Measurements from ENCODE around the gene PIM3. TPM values are rescaled to one million over a fixed set of nuclear protein-coding genes. Genes with fewer than 3 reads are reported as not detected.
A peak's percentile ranks its signal among the peaks of the same experiment; 100 is the strongest.
"Not testable (repeated sequence)": the region's sequence is repeated elsewhere in the genome, so short reads cannot be mapped to it uniquely, and the experiment has no call there.

Gene PIM3
- total RNA-seq, 2 donors from 2014 or later = 227 to 241 TPM

GRCh38 chr22:49943405-49943765 lies 17.2 kb upstream of the PIM3 start:
- no peak for ATAC-seq
- no peak overlapping the region for H3K4me3 Mint-ChIP-seq
- peaks cover 9% of the 10 kb centered on the region for H3K4me1 Mint-ChIP-seq
- H3K27me3 Mint-ChIP-seq = no peaks in the 10 kb centered on the region
- DNase-seq = no peak
- no peaks in the 10 kb centered on the region for H3K36me3 Mint-ChIP-seq (ENCODE audit: low read depth)
- H3K9me3 ChIP-seq (ENCODE audit: control insufficient read depth, low read length, poor library complexity, severe bottlenecking) = no peaks in the 10 kb centered on the region
- no peak overlapping the region for H3K27ac Mint-ChIP-seq

- H3K27me3 Mint-ChIP-seq = no peaks in the 10 kb centered on the region
- DNase-seq = no peak
- peaks cover 9% of the 10 kb centered on the region for H3K4me1 Mint-ChIP-seq
- no peak for ATAC-seq
- no peaks in the 10 kb centered on the region for H3K9me3 ChIP-seq (ENCODE audit: control insufficient read depth, low read length, poor library complexity, severe bottlenecking)
- no peak overlapping the region for H3K4me3 Mint-ChIP-seq
- no peaks in the 10 kb centered on the region for H3K36me3 Mint-ChIP-seq (ENCODE audit: low read depth)
- peak overlapping the region; percentile 8 for H3K27ac Mint-ChIP-seq
These were observed 16.7 kb upstream of the PIM3 start for GRCh38 chr22:49943771-49944398.

GRCh38 chr22:49944399-49944891 lies 16.1 kb upstream of the PIM3 start:
- peaks cover 9% of the 10 kb centered on the region for H3K4me1 Mint-ChIP-seq
- H3K27me3 Mint-ChIP-seq = no peaks in the 10 kb centered on the region
- no peaks in the 10 kb centered on the region for H3K9me3 ChIP-seq (ENCODE audit: control insufficient read depth, low read length, poor library complexity, severe bottlenecking)
- peak; percentile 27 for ATAC-seq
- H3K36me3 Mint-ChIP-seq (ENCODE audit: low read depth) = no peaks in the 10 kb centered on the region
- H3K4me3 Mint-ChIP-seq = no peak overlapping the region
- DNase-seq = no peak
- peak overlapping the region; percentile 8 for H3K27ac Mint-ChIP-seq

- ATAC-seq (peak; percentile 64), DNase-seq (peak in 1 of 3 donors; percentile 46)
- peak overlapping the region; percentile 87 for H3K27ac Mint-ChIP-seq
- H3K9me3 ChIP-seq (ENCODE audit: control insufficient read depth, low read length, poor library complexity, severe bottlenecking); H3K36me3 Mint-ChIP-seq (ENCODE audit: low read depth); H3K4me1 Mint-ChIP-seq; H3K27me3 Mint-ChIP-seq; H3K4me3 Mint-ChIP-seq: not testable (repeated sequence)
These were observed 15.4 kb upstream of the PIM3 start for GRCh38 chr22:49945042-49945794.

GRCh38 chr22:49946612-49947295 lies 13.8 kb upstream of the PIM3 start:
- Mint-ChIP-seq H3K27me3 (no peaks in the 10 kb centered on the region), H3K4me3 (no peak overlapping the region), H3K4me1 (peaks cover 4% of the 10 kb centered on the region), H3K27ac (peak overlapping the region; percentile 87), H3K36me3 (ENCODE audit: low read depth) (no peaks in the 10 kb centered on the region)
- no peak for DNase-seq
- no peak for ATAC-seq
- H3K9me3 ChIP-seq (ENCODE audit: control insufficient read depth, low read length, poor library complexity, severe bottlenecking) = no peaks in the 10 kb centered on the region

GRCh38 chr22:49947296-49947622 lies 13.3 kb upstream of the PIM3 start:
- H3K27me3 Mint-ChIP-seq = no peaks in the 10 kb centered on the region
- H3K36me3 Mint-ChIP-seq (ENCODE audit: low read depth) = no peaks in the 10 kb centered on the region
- peaks cover 4% of the 10 kb centered on the region for H3K4me1 Mint-ChIP-seq
- no peak overlapping the region for H3K4me3 Mint-ChIP-seq
- no peak for ATAC-seq
- no peak for DNase-seq
- no peak overlapping the region for H3K27ac Mint-ChIP-seq
- no peaks in the 10 kb centered on the region for H3K9me3 ChIP-seq (ENCODE audit: control insufficient read depth, low read length, poor library complexity, severe bottlenecking)

GRCh38 chr22:49948116-49948957 lies 12.2 kb upstream of the PIM3 start:
- Mint-ChIP-seq H3K36me3 (ENCODE audit: low read depth) (no peaks in the 10 kb centered on the region), H3K4me1 (peaks cover 4% of the 10 kb centered on the region), H3K27me3 (no peaks in the 10 kb centered on the region), H3K27ac (no peak overlapping the region), H3K4me3 (no peak overlapping the region)
- ATAC-seq (no peak), DNase-seq (no peak)
- no peaks in the 10 kb centered on the region for H3K9me3 ChIP-seq (ENCODE audit: control insufficient read depth, low read length, poor library complexity, severe bottlenecking)

GRCh38 chr22:49948958-49949913 lies 11.3 kb upstream of the PIM3 start:
- H3K27me3 Mint-ChIP-seq = no peaks in the 10 kb centered on the region
- no peak overlapping the region for H3K4me3 Mint-ChIP-seq
- H3K9me3 ChIP-seq (ENCODE audit: control insufficient read depth, low read length, poor library complexity, severe bottlenecking) = no peaks in the 10 kb centered on the region
- peaks cover 4% of the 10 kb centered on the region for H3K4me1 Mint-ChIP-seq
- H3K36me3 Mint-ChIP-seq (ENCODE audit: low read depth) = no peaks in the 10 kb centered on the region
- ATAC-seq = no peak
- DNase-seq = no peak
- H3K27ac Mint-ChIP-seq = no peak overlapping the region

- Mint-ChIP-seq H3K36me3 (ENCODE audit: low read depth) (no peaks in the 10 kb centered on the region), H3K27ac (no peak overlapping the region), H3K27me3 (no peaks in the 10 kb centered on the region), H3K4me3 (no peak overlapping the region), H3K4me1 (peaks cover 4% of the 10 kb centered on the region)
- no peaks in the 10 kb centered on the region for H3K9me3 ChIP-seq (ENCODE audit: control insufficient read depth, low read length, poor library complexity, severe bottlenecking)
- no peak for ATAC-seq
- DNase-seq = no peak
These were observed 10.7 kb upstream of the PIM3 start for GRCh38 chr22:49949914-49950292.

GRCh38 chr22:49950396-49950994 lies 10.1 kb upstream of the PIM3 start:
- H3K9me3 ChIP-seq (ENCODE audit: control insufficient read depth, low read length, poor library complexity, severe bottlenecking) = no peaks in the 10 kb centered on the region
- ATAC-seq (no peak), DNase-seq (no peak)
- Mint-ChIP-seq H3K27me3 (no peaks in the 10 kb centered on the region), H3K36me3 (ENCODE audit: low read depth) (no peaks in the 10 kb centered on the region), H3K27ac (no peak overlapping the region), H3K4me1 (peaks cover 4% of the 10 kb centered on the region), H3K4me3 (no peak overlapping the region)

- Mint-ChIP-seq H3K36me3 (ENCODE audit: low read depth) (no peaks in the 10 kb centered on the region), H3K4me3 (no peak overlapping the region), H3K4me1 (no peaks in the 10 kb centered on the region), H3K27ac (no peak overlapping the region), H3K27me3 (no peaks in the 10 kb centered on the region)
- DNase-seq (no peak), ATAC-seq (no peak)
- no peaks in the 10 kb centered on the region for H3K9me3 ChIP-seq (ENCODE audit: control insufficient read depth, low read length, poor library complexity, severe bottlenecking)
These were observed 9.4 kb upstream of the PIM3 start for GRCh38 chr22:49951000-49951677.

- Mint-ChIP-seq H3K27me3 (no peaks in the 10 kb centered on the region), H3K27ac (no peak overlapping the region), H3K4me1 (no peaks in the 10 kb centered on the region), H3K4me3 (no peak overlapping the region), H3K36me3 (ENCODE audit: low read depth) (no peaks in the 10 kb centered on the region)
- no peak for ATAC-seq
- no peak for DNase-seq
- H3K9me3 ChIP-seq (ENCODE audit: control insufficient read depth, low read length, poor library complexity, severe bottlenecking) = no peaks in the 10 kb centered on the region
These were observed 8.9 kb upstream of the PIM3 start for GRCh38 chr22:49951678-49951985.

All from T-helper 17 cell (primary cell).